GM12875 (cell line): ENCODE measurements around the gene NCSTN.

Experiments
- H3K4me3 ChIP-seq: one replicate; pipeline ENCODE4 v1.5.1; 2011; ENCODE audit warnings: low read depth, low read length, control low read depth
- CTCF ChIP-seq: IDR thresholded peaks from 2 replicates; pipeline ENCODE4 v1.5.1; 2011; ENCODE audit warnings: low read depth, mild to moderate bottlenecking, control low read depth, inconsistent platforms, low read length, moderate library complexity, borderline replicate concordance; ENCODE audit not compliant: insufficient read depth

NCSTN gene

GRCh38 chr1:160370561-160371345, 27.6 kb downstream of the NCSTN start:
- TF ChIP-seq CTCF: no peak

GRCh38 chr1:160371346-160371631, 28.1 kb downstream of the NCSTN start:
- no peak overlapping the region for H3K4me3 ChIP-seq
- TF ChIP-seq CTCF: no peak

More at GRCh38 chr1:160370561-160371345, 27.6 kb downstream of the NCSTN start:
- no peak overlapping the region for H3K4me3 ChIP-seq

- H3K4me3 ChIP-seq: no peak overlapping the region
- no peak for TF ChIP-seq CTCF
Measured at GRCh38 chr1:160371756-160372155, 28.6 kb downstream of the NCSTN start.

GRCh38 chr1:160373696-160374095, 30.5 kb downstream of the NCSTN start:
- TF ChIP-seq CTCF: no peak
- H3K4me3 ChIP-seq: no peak overlapping the region

- H3K4me3 ChIP-seq: no peak overlapping the region
- no peak for TF ChIP-seq CTCF
Measured at GRCh38 chr1:160374306-160375110, 31.3 kb downstream of the NCSTN start.

DNA sequence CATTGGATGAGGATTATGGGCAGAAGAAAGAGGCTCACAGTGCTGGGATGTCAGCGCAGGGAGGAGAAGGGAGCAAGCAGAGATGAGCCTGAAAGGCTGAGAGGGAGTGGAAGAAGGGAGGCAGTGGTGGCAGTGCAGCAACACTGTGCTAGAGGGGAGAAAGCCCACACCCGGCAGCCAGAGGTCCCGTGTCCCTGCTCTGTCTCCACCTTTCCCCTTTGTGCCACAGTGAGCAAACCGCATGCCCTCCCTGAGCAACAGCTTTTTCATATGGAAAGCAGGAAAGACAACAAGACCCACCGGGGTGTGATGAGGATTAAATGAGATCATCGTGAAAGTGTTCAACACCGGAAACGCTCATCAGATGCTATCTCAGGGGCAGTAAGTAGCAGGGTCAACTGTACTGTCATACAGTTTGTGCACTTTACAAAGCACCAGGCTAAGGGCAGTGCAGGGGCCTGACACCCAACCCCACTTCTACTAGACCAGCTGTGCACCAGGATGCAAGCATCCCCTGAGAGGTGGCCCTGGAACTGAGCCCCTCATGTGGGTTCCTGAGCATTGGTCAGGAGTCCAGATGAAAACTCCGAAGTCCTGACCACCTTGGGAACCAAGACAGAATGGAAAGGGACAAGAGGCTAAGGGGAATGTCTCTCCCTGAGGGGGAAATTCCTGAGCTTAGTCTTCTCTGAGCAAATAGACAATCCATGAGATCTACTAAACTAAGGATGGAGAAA, 32.8 kb downstream of the NCSTN start:
- no peak overlapping the region for H3K4me3 ChIP-seq

More for the DNA sequence above, 32.8 kb downstream of the NCSTN start:
- no peak for TF ChIP-seq CTCF
